ENCODE results near the gene IL36B.
"Not testable (repeated sequence)": the region's sequence is repeated elsewhere in the genome, so short reads cannot be mapped to it uniquely, and the experiment has no call there.

Gene IL36B

DNA sequence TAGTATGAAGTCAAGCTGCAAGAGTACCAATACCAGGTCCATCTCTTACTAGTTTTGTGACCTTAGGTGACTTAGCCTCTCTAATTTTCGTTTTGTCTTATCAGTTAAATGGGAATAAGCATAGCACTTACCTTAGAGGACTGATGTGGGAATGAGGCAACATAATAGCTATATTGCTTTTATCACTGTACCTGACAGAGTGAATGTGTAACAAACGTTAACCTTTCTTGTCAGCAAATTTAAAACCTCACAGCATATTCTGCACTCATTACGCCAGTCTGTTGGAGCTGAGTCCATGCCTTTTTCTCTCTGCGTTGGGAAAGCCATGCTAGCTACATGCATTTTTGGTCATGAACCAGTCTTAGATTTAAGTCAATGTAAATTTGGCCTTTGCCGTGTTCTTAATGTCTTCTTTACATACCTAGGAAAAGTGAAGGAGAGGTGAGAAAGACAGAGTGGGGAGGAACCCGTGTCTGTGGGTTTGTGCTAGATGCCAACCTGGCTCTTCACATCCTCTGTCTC lies at the start of gene IL36B:
IL36B (minus strand) TSS at position 472 of the 522 bp plus-strand sequence.
- Mint-ChIP-seq H3K9me3 (peaks cover 15% of the 10 kb centered on the region), H3K27me3 (ENCODE audit: low read depth) (peaks cover 11% of the 10 kb centered on the region), H3K27ac (no peak within 1 kb of the TSS), H3K36me3 (ENCODE audit: low read depth) (peaks cover 3% of the 10 kb centered on the region), H3K4me1 (ENCODE audit: low read depth) (peaks cover 2% of the 10 kb centered on the region), H3K4me3 (no peak within 1 kb of the TSS)

- peaks cover 40% of the 10 kb centered on the region for H3K4me1 Mint-ChIP-seq (ENCODE audit: low read depth)
- no peaks in the 10 kb centered on the region for H3K27me3 Mint-ChIP-seq (ENCODE audit: low read depth)
- no peak overlapping the region for H3K4me3 Mint-ChIP-seq
- no peak overlapping the region for H3K27ac Mint-ChIP-seq
- H3K36me3 Mint-ChIP-seq (ENCODE audit: low read depth): peaks cover 24% of the 10 kb centered on the region
- H3K9me3 Mint-ChIP-seq: peaks cover 32% of the 10 kb centered on the region
Measured at GRCh38 chr2:113102133-113102532, 49.5 kb upstream of the IL36B start.

- H3K9me3 Mint-ChIP-seq: peaks cover 37% of the 10 kb centered on the region
- peaks cover 33% of the 10 kb centered on the region for H3K4me1 Mint-ChIP-seq (ENCODE audit: low read depth)
- peak overlapping the region; percentile 70 for H3K4me3 Mint-ChIP-seq
- H3K27ac Mint-ChIP-seq: peak overlapping the region; percentile 84
- H3K27me3 Mint-ChIP-seq (ENCODE audit: low read depth): no peaks in the 10 kb centered on the region
- H3K36me3 Mint-ChIP-seq (ENCODE audit: low read depth): peaks cover 30% of the 10 kb centered on the region
Measured at GRCh38 chr2:113098532-113098931, 45.9 kb upstream of the IL36B start.

GRCh38 chr2:113098041-113098440 lies 45.4 kb upstream of the IL36B start:
- no peaks in the 10 kb centered on the region for H3K27me3 Mint-ChIP-seq (ENCODE audit: low read depth)
- peaks cover 28% of the 10 kb centered on the region for H3K36me3 Mint-ChIP-seq (ENCODE audit: low read depth)
- peaks cover 32% of the 10 kb centered on the region for H3K4me1 Mint-ChIP-seq (ENCODE audit: low read depth)
- H3K9me3 Mint-ChIP-seq: peaks cover 32% of the 10 kb centered on the region
- H3K27ac Mint-ChIP-seq: peak overlapping the region; percentile 84
- H3K4me3 Mint-ChIP-seq: peak overlapping the region; percentile 70

DNA sequence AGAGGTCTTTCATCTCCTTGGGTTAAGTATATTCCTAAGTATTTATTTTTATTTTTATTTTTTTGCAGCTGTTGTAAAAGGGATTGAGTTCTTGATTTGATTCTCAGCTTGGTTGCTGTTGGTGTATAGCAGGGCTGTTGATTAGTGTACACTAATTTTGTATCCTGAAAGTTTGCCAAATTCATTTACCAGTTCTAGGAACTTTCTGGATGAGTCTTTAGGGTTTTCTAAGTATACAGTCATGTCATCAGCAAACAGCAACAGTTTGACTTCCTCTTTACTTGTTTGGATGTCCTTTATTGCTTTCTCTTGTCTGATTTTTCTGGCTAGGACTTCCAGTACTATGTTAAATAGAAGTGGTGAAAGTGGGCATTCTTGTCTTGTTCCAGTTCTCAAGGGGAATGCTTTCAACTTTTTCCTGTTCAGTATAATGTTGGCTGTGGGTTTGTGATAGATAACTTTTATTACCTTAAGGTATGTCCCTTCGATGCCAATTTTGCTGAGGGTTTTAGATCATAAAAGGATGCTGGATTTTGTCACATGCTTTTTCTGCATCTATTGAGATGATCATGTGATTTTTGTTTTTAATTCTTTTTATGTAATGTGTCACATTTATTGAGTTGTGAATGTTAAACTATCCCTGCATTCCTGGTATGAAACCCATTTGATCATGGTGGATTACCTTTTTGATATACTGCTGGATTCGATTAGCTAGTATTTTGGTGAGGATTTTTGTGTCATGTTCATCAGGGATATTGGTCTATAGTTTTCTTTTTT lies 44.4 kb upstream of the IL36B start:
- peaks cover 22% of the 10 kb centered on the region for H3K9me3 Mint-ChIP-seq
- peaks cover 19% of the 10 kb centered on the region for H3K36me3 Mint-ChIP-seq (ENCODE audit: low read depth)
- peak overlapping the region; percentile 35 for H3K4me3 Mint-ChIP-seq
- H3K4me1 Mint-ChIP-seq (ENCODE audit: low read depth): peaks cover 23% of the 10 kb centered on the region
- not testable (repeated sequence) for H3K27me3 Mint-ChIP-seq (ENCODE audit: low read depth)
- H3K27ac Mint-ChIP-seq: peak overlapping the region; percentile 84

DNA sequence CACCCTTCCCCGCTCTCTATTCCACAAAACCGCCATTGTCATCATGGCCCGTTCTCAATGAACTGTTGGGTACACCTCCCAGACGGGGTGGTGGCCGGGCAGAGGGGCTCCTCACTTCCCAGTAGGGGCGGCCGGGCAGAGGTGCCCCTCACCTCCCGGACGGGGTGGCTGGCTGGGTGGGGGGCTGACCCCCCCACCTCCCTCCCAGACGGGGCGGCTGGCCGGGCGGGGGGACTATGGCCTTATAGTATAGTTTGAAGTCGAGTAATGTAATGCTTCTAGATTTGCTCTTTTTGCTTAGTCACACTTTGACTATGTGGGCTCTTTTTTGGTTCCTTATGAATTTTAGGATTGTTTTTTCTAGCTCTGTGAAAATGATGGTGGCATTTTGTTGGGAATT lies 43.6 kb upstream of the IL36B start:
- H3K27me3 Mint-ChIP-seq (ENCODE audit: low read depth); H3K4me3 Mint-ChIP-seq: not testable (repeated sequence)
- H3K9me3 Mint-ChIP-seq: peaks cover 22% of the 10 kb centered on the region
- peaks cover 19% of the 10 kb centered on the region for H3K36me3 Mint-ChIP-seq (ENCODE audit: low read depth)
- H3K27ac Mint-ChIP-seq: peak overlapping the region; percentile 33
- H3K4me1 Mint-ChIP-seq (ENCODE audit: low read depth): peaks cover 23% of the 10 kb centered on the region

- H3K27ac Mint-ChIP-seq: no peak overlapping the region
- peaks cover 15% of the 10 kb centered on the region for H3K36me3 Mint-ChIP-seq (ENCODE audit: low read depth)
- peaks cover 18% of the 10 kb centered on the region for H3K4me1 Mint-ChIP-seq (ENCODE audit: low read depth)
- no peaks in the 10 kb centered on the region for H3K27me3 Mint-ChIP-seq (ENCODE audit: low read depth)
- peaks cover 22% of the 10 kb centered on the region for H3K9me3 Mint-ChIP-seq
- no peak overlapping the region for H3K4me3 Mint-ChIP-seq
Measured at GRCh38 chr2:113093613-113093977, 40.9 kb upstream of the IL36B start.

GRCh38 chr2:113092864-113093612 lies 40.4 kb upstream of the IL36B start:
- H3K4me1 Mint-ChIP-seq (ENCODE audit: low read depth): peaks cover 13% of the 10 kb centered on the region
- peaks cover 21% of the 10 kb centered on the region for H3K9me3 Mint-ChIP-seq
- no peak overlapping the region for H3K27ac Mint-ChIP-seq
- no peaks in the 10 kb centered on the region for H3K27me3 Mint-ChIP-seq (ENCODE audit: low read depth)
- H3K4me3 Mint-ChIP-seq: no peak overlapping the region
- H3K36me3 Mint-ChIP-seq (ENCODE audit: low read depth): peaks cover 15% of the 10 kb centered on the region

- Mint-ChIP-seq H3K4me3 (no peak overlapping the region), H3K36me3 (ENCODE audit: low read depth) (peaks cover 5% of the 10 kb centered on the region), H3K27me3 (ENCODE audit: low read depth) (no peaks in the 10 kb centered on the region), H3K4me1 (ENCODE audit: low read depth) (no peaks in the 10 kb centered on the region), H3K27ac (no peak overlapping the region), H3K9me3 (peaks cover 7% of the 10 kb centered on the region)
Measured at GRCh38 chr2:113091231-113091896, 38.7 kb upstream of the IL36B start.

DNA sequence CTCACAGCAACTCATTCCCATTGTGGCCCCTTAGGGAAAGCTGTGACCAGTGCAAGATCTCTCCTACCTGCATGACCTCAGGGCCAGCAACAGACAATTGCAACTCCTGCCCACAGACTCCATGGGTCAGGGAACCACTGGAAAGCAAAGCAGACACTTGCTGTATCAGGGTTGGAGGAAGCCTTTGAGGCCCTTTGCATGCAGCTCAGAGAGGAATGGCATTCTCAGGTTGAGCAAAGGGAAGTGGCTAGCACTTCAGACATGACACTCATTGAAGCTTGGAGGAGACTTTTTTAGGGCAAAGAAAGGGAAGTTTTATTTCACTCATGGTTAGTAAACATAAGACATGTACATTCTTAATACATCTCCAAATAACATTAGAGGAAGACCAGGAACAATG lies 37.2 kb upstream of the IL36B start:
- peaks cover 4% of the 10 kb centered on the region for H3K4me1 Mint-ChIP-seq (ENCODE audit: low read depth)
- no peak overlapping the region for H3K4me3 Mint-ChIP-seq
- H3K36me3 Mint-ChIP-seq (ENCODE audit: low read depth): no peaks in the 10 kb centered on the region
- H3K9me3 Mint-ChIP-seq: peaks cover under 1% of the 10 kb centered on the region
- H3K27me3 Mint-ChIP-seq (ENCODE audit: low read depth): no peaks in the 10 kb centered on the region
- no peak overlapping the region for H3K27ac Mint-ChIP-seq

DNA sequence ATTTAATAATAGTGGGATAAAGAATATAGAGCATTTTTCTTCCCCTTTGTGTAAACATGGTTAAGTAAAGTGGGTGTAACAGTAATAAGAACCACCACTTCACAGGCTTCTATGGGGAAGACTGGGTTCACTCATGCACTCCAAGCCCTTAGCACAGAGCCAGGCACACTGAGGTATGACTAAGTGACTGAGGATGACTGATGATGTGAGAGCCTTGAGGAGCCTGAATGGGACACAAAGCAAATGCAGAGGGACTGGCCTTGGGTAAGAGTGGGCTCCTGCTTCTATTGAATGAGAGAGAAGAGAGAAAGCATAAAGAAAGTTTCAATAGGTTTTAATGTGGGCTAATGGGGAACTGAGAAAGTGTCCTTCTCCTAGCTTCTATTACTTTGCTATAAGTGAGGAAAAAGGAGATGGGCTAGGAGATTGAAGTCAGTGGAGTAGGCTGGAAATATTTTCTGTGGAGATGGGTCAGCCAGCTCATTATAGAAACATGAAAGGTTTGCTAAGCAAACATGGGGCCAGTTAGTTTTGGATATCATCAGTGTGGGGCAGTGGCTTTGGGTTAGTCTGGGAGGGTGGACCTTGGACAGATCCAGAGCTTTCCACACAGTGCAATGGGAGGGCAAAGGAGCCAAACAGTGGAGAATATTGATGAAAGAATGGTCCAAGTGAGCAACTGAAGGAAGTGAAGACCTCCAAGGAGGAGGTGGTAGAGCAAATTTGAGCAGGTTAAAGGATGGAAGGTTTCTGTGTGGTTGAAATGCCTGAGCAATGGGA lies 35.7 kb upstream of the IL36B start:
- no peaks in the 10 kb centered on the region for H3K9me3 Mint-ChIP-seq
- no peaks in the 10 kb centered on the region for H3K36me3 Mint-ChIP-seq (ENCODE audit: low read depth)
- H3K27me3 Mint-ChIP-seq (ENCODE audit: low read depth): no peaks in the 10 kb centered on the region
- H3K4me1 Mint-ChIP-seq (ENCODE audit: low read depth): peaks cover 7% of the 10 kb centered on the region
- no peak overlapping the region for H3K27ac Mint-ChIP-seq
- H3K4me3 Mint-ChIP-seq: no peak overlapping the region

GRCh38 chr2:113085542-113085941 lies 32.9 kb upstream of the IL36B start:
- no peak overlapping the region for H3K4me3 Mint-ChIP-seq
- H3K27ac Mint-ChIP-seq: no peak overlapping the region
- H3K4me1 Mint-ChIP-seq (ENCODE audit: low read depth): peaks cover 7% of the 10 kb centered on the region
- H3K9me3 Mint-ChIP-seq: no peaks in the 10 kb centered on the region
- no peaks in the 10 kb centered on the region for H3K27me3 Mint-ChIP-seq (ENCODE audit: low read depth)
- no peaks in the 10 kb centered on the region for H3K36me3 Mint-ChIP-seq (ENCODE audit: low read depth)

DNA sequence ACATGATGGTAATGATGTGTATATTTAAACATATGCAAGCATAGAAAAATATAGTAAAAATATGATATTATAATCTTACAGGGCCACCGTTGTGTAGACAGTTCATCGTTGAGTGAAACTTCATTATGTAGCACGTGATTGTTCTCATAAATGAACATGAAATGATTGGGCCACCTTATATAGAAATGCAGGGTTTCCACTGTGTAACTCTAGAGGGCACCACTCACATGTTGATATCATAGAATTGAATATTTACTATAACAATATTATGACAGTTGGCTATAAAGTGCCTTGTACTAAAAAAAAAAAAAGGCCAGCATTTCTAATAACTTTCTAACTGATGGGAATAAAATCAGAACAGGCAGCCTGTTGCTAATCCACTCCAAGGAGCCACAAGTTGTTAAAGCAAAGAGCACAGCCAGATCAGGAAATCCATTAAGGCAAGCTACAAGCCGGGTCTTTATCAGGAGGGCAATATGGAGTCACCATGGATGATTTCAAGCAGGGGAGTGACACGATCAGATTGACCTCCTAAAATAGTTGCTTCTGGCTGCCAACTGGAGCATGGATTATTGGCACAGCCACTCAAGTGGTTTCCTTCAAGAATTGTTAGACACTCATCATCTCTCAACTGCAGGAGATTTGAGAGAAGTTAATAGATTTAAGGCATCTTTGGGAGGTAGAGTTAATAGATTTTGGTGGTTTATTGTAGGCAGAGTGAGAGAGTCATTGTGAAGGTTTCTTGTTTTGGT lies 31.8 kb upstream of the IL36B start:
- Mint-ChIP-seq H3K4me3 (no peak overlapping the region), H3K27me3 (ENCODE audit: low read depth) (no peaks in the 10 kb centered on the region), H3K36me3 (ENCODE audit: low read depth) (no peaks in the 10 kb centered on the region), H3K4me1 (ENCODE audit: low read depth) (peaks cover 7% of the 10 kb centered on the region), H3K9me3 (no peaks in the 10 kb centered on the region), H3K27ac (no peak overlapping the region)
